HG02610 (cell line): ENCODE data around the gene CABLES2.

Experiments used
- ATAC-seq: cut with Tn5 transposase; IDR thresholded peaks from one replicate; pipeline ENCODE4 v1.9.1; 2021; ENCODE audit warnings: mild to moderate bottlenecking, moderate library complexity; ENCODE audit not compliant: unreplicated experiment

The CABLES2 gene

GRCh38 chr20:62407221-62407992 lies at the start of gene CABLES2:
CABLES2 (minus strand) TSS chr20:62407285; CDS start chr20:62407276, 9 bp downstream.
- peak; percentile 83 for ATAC-seq

GRCh38 chr20:62455929-62456328 lies 48.8 kb upstream of the CABLES2 start:
- no peak for ATAC-seq

- ATAC-seq = no peak
Measured at GRCh38 chr20:62454904-62455636, 48.0 kb upstream of the CABLES2 start.

- ATAC-seq = no peak
Measured at GRCh38 chr20:62453186-62453808, 46.2 kb upstream of the CABLES2 start.

- no peak for ATAC-seq
Measured at GRCh38 chr20:62452475-62453095, 45.5 kb upstream of the CABLES2 start.

- ATAC-seq = no peak
Measured at GRCh38 chr20:62451970-62452369, 44.9 kb upstream of the CABLES2 start.

- no peak for ATAC-seq
Measured at GRCh38 chr20:62451156-62451767, 44.2 kb upstream of the CABLES2 start.

- ATAC-seq = no peak
Measured at GRCh38 chr20:62449951-62450691, 43.0 kb upstream of the CABLES2 start.

- ATAC-seq = no peak
Measured at GRCh38 chr20:62448788-62449187, 41.7 kb upstream of the CABLES2 start.

GRCh38 chr20:62448038-62448437 lies 41.0 kb upstream of the CABLES2 start:
- no peak for ATAC-seq

GRCh38 chr20:62446888-62447869 lies 40.1 kb upstream of the CABLES2 start:
- ATAC-seq = no peak

- no peak for ATAC-seq
Measured at GRCh38 chr20:62446481-62446880, 39.4 kb upstream of the CABLES2 start.

- no peak for ATAC-seq
Measured at GRCh38 chr20:62445553-62446340, 38.7 kb upstream of the CABLES2 start.

- ATAC-seq = no peak
Measured at GRCh38 chr20:62444286-62444685, 37.2 kb upstream of the CABLES2 start.

GRCh38 chr20:62441987-62442539 lies 35.0 kb upstream of the CABLES2 start:
- no peak for ATAC-seq

GRCh38 chr20:62439218-62439617 lies 32.1 kb upstream of the CABLES2 start:
- ATAC-seq = no peak

- no peak for ATAC-seq
Measured at GRCh38 chr20:62437927-62438326, 30.8 kb upstream of the CABLES2 start.

GRCh38 chr20:62437496-62437895 lies 30.4 kb upstream of the CABLES2 start:
- no peak for ATAC-seq
